Psoas muscle (tissue), 8 donors: ENCODE data around the gene TMEM141. TPM values are rescaled to one million over a fixed set of nuclear protein-coding genes. Genes with fewer than 3 reads are reported as not detected.

Source experiments
- ATAC-seq, 4 donors: fragments of 200-7000 bp; cut with Tn5 transposase; one replicate each; pipeline ENCODE4 v1.9.1; 2020; ENCODE audit warnings: moderate library complexity in 3 of 4, mild to moderate bottlenecking in 2 of 4
- DNase-seq, 2 donors: peaks; one replicate each; pipeline ENCODE4 v3.0.0-alpha.2; 2020
- H3K27ac ChIP-seq: fragments of 200-600 bp; one replicate; pipeline ENCODE4 v1.8.0; 2022
- H3K27me3 ChIP-seq, 3 donors: fragments of 200-600 bp in 1 of 3; one replicate each; pipeline versions ENCODE4 v1.6.1 to v1.8.0; 2013 to 2022; ENCODE audit warnings: low read length in 2 of 3, mild to moderate bottlenecking in 2 of 3, moderate library complexity in 1 of 3; ENCODE audit not compliant: insufficient read depth in 3 of 3
- H3K36me3 ChIP-seq, 2 donors: fragments of 200-600 bp in 1 of 2; one replicate each; pipeline versions ENCODE4 v1.6.1 to v1.8.0; 2013 to 2022; ENCODE audit warnings: low read depth in 1 of 2, mild to moderate bottlenecking in 1 of 2, moderate library complexity in 1 of 2; ENCODE audit not compliant: insufficient read depth in 1 of 2
- H3K4me1 ChIP-seq: fragments of 200-600 bp; one replicate; pipeline ENCODE4 v1.8.0; 2022
- H3K4me3 ChIP-seq: fragments of 200-600 bp; one replicate; pipeline ENCODE4 v1.8.0; 2022; ENCODE audit warnings: mild to moderate bottlenecking
- H3K9me3 ChIP-seq: fragments of 200-600 bp; one replicate; pipeline ENCODE4 v1.8.0; 2022
- WGBS, 3 donors: extraction: QIAGEN DNeasy Blood & Tissue Kit; methylation state at CpG; one replicate each; pipeline versions ENCODE4 v1.1.6 to v1.1.7; 2013; 5-methylcytosine and 5-hydroxymethylcytosine counted together
- intact Hi-C, 2 donors: fragments of 100-400 bp; cut with DNase I; formaldehyde crosslinking; loops; one replicate each; pipeline versions ENCODE4 v1.11.0 to v1.14.2; 2022
- long read RNA-seq, 2 donors: library from polyadenylated mRNA; unstranded; transcript quantifications; one replicate each; pipeline ENCODE4 v2.0.0, GENCODE V29; 2021
- polyA plus RNA-seq, 3 donors: library from polyadenylated mRNA; stranded (reverse); fragments of 200-250 nt; gene quantifications; one replicate each; pipeline ENCODE4 v1.2.3, GENCODE V29; 2013
- total RNA-seq, 4 donors: library from RNA; stranded (reverse); fragmentation: NEBNext Ultra II Directional in 2 of 4; extraction: Animal tissue kit (Norgen Biotek cat#: 25700) in 2 of 4; gene quantifications; one replicate each; pipeline versions ENCODE4 v1.2.1 to v1.2.4, GENCODE V29; 2021 to 2023
- TF ChIP-seq, protein P1 (sequence below): fragments of 200-600 bp; IDR thresholded peaks from one replicate; pipeline ENCODE4 v1.8.0; 2022; ENCODE audit warnings: antibody characterized with exemption
- donor health status: healthy with polysubstance abuse.
- donor health status: DM: no; HTN: no; CAD: no; lungs with moderate emphysema.
- donor health status: Bipolar disorder and iron deficiency.
- donor health status: healthy.
- donor health status: DM: yes; HTN: yes; CAD: no.
- donor health status: DM: no; HTN: no; CAD: no.
- donor health status: DM: no; HTN: no; CAD: no.
- donor health status: DM: yes; HTN: yes; CAD: no.

Gene TMEM141
- 10 to 100 TPM; 32.0 to 49.1 (median 45.9) TPM for total RNA-seq
- 10 to 100 TPM; 49.3 to 89.1 (median 65.1) TPM for polyA plus RNA-seq
- long read RNA-seq, donor 1, transcript TMEM141-201 (5 exons, 768 nt): major isoform, 13 of 17 reads
- long read RNA-seq, donor 1, partial matches to known transcripts: 1 of 17 reads
- long read RNA-seq, donor 1, other reads (novel, unspliced or antisense): 1 of 17 reads
- long read RNA-seq, donor 2, partial matches to known transcripts: 0 of 10 reads
- long read RNA-seq, donor 2, other reads (novel, unspliced or antisense): 2 of 10 reads

DNA sequence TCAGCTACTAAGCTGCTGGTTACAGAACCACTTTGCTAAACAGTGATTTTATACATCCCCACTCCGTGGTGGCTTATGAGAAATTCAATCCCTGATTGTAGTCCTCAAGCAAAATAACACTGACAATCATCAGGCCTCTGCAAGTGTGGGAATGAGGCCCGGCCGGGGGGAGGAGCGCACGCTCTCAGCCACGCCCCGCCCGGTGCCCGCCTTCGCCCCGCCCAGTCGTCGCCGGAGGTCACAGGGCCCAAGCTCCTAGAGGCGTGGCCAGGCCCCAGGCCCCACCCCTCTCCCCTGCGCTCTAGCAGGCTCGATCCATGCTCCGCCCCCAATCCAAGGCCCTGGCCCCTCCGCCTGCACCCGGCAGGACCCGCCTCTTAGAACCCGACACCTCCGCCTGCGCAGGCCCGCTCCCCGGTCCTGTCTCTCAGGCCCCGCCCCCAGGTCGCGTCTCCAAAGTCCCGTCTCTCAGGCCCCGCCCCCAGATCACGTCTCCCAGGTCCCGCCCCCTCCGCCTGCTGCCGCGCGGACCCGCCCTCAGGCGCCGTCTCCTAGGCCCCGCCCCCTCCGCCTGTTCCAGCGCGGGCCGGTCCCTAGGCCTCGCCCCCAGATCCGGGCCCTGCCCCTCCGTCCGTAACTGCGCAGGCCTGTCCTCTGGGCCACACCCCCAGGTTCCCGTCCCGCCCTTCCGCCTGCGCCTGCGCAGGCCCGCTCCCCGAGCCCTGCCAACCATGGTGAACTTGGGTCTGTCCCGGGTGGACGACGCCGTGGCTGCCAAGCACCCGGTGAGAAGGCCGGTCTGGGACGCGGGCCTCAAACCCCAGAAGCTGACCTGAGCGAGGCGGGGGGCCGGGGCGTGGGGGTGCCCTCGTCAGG, at the start of gene TMEM141:
TMEM141 (plus strand) TSS at position 705 of the 876 bp plus-strand sequence; CDS start at position 732, 27 bp downstream.
- Histone ChIP-seq H3K4me3 (peak within 1 kb of the TSS; percentile 82), H3K4me1 (peaks cover 21% of the 10 kb centered on the region), H3K9me3 (no peaks in the 10 kb centered on the region), H3K36me3 (peaks cover 0 to 11% of the 10 kb centered on the region in 2 donors), H3K27ac (peak within 1 kb of the TSS; percentile 92), H3K27me3 (no peaks in the 10 kb centered on the region)
- WGBS, 3 donors: 0 to 1% (median 1%) methylated on average over 37 to 70 of the region's 70 CpGs
- ATAC-seq (peak; percentile 91 to 94 (median 94)), DNase-seq (peak; percentile 100)
- intact Hi-C loops: loop anchor here in 1 of 2 donors (1.0 to 5.0 kb wide), 2 partner anchors 16 to 161 kb away; partner anchors contain the start of genes LCN12 and RABL6
- TF ChIP-seq, protein P1, sequence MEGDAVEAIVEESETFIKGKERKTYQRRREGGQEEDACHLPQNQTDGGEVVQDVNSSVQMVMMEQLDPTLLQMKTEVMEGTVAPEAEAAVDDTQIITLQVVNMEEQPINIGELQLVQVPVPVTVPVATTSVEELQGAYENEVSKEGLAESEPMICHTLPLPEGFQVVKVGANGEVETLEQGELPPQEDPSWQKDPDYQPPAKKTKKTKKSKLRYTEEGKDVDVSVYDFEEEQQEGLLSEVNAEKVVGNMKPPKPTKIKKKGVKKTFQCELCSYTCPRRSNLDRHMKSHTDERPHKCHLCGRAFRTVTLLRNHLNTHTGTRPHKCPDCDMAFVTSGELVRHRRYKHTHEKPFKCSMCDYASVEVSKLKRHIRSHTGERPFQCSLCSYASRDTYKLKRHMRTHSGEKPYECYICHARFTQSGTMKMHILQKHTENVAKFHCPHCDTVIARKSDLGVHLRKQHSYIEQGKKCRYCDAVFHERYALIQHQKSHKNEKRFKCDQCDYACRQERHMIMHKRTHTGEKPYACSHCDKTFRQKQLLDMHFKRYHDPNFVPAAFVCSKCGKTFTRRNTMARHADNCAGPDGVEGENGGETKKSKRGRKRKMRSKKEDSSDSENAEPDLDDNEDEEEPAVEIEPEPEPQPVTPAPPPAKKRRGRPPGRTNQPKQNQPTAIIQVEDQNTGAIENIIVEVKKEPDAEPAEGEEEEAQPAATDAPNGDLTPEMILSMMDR: no peak

DNA sequence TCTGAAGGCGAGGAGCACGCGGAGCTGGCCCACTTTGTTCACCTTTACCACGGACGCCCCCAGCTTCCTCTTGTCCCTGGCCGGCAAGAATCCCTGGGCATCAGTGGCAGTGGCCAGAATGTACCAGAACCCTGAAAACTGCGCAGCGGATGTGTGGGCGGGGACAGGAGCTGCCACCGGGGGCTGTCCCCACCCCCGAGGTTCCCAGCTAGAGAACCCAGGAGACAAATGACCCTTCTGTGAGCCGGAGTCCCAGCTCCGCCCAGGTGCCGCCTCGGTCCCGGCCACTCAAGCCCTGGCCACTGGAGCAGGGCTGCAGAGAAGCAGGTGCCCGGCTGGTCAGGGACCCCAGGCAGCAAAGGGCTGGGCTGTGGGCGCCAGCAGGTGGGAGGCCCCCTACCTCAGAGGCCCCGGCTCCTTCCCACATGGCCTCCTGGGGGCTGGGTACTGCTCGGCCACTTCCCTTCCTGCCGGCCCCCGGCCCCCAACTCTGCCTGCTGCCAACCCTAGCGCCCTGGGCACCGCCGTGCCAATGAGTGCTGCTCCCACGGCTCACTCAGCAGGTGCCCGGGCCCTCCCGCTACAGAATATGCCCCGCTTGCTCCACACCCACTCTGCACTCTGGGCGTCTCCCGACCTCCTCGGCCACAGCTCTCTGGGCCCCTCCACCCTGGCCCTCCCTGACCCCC, 49.1 kb upstream of the TMEM141 start:
- DNase-seq (no peak), ATAC-seq (peak in 3 of 4 donors; percentile 15 to 38 (median 16))
- intact Hi-C loops: no loop called here
- Histone ChIP-seq H3K36me3 (no peaks in the 10 kb centered on the region), H3K27ac (no peak overlapping the region), H3K9me3 (no peaks in the 10 kb centered on the region), H3K27me3 (peaks cover 0 to 45% (median 16%) of the 10 kb centered on the region in 3 donors), H3K4me1 (no peaks in the 10 kb centered on the region), H3K4me3 (no peak overlapping the region)
- TF ChIP-seq, protein P1: no peak
- WGBS, 3 donors: 24 to 33% (median 30%) methylated on average over 24 to 32 of the region's 32 CpGs

DNA sequence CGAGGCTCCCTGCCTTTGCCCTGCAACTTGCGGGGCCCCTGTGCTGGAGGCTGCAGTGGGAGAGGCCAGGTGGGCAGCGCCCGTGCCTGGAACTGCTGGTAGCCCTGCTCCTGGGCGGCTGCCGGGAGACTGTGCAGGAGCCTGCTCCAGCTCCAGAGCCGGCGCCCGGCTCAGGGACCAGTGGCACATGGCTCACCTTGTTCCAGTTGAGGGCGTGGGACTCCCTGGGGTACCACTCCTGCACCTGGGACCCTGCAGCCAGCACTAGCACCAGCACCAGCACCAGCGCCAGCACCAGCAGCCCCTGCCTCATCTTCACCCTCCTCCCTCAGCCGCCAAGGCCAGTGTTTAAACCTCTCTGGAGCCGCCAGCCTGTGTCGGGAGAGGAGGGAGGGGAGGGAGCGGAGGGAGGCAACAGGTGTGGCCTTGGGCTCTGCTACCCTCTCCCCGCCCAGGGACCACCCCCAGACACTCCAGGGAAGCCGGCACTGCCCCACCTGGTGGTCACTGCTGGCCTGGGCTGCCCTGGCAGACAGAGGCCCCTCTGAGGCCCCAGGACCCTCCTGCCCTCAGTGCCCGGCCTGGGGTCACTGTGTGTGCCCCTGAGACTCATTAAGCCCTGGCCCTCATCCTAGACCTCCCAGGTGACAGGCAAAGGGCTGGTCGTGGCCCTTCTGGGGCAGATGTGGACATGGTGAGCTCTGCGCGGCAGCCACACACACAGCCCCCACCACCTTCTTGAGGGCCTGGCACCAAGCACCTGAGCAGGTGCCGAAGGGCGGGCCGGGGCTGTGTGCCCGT, 48.4 kb upstream of the TMEM141 start, which contains the start of gene LCN10:
LCN10 (minus strand) TSS at position 350 of the 801 bp plus-strand sequence; CDS start at position 313, 37 bp downstream.
- ATAC-seq: peak in 3 of 4 donors; percentile 4 to 32 (median 29)
- H3K27me3 ChIP-seq: peaks cover 0 to 45% (median 16%) of the 10 kb centered on the region in 3 donors
- WGBS, 3 donors: 36 to 45% (median 36%) methylated on average over 17 to 25 of the region's 25 CpGs
- no peak within 1 kb of the TSS for H3K4me3 ChIP-seq
- H3K36me3 ChIP-seq: no peaks in the 10 kb centered on the region
- H3K4me1 ChIP-seq: no peaks in the 10 kb centered on the region
- intact Hi-C loops: no loop called here
- TF ChIP-seq, protein P1: no peak
- DNase-seq: no peak
- no peaks in the 10 kb centered on the region for H3K9me3 ChIP-seq
- no peak within 1 kb of the TSS for H3K27ac ChIP-seq

DNA sequence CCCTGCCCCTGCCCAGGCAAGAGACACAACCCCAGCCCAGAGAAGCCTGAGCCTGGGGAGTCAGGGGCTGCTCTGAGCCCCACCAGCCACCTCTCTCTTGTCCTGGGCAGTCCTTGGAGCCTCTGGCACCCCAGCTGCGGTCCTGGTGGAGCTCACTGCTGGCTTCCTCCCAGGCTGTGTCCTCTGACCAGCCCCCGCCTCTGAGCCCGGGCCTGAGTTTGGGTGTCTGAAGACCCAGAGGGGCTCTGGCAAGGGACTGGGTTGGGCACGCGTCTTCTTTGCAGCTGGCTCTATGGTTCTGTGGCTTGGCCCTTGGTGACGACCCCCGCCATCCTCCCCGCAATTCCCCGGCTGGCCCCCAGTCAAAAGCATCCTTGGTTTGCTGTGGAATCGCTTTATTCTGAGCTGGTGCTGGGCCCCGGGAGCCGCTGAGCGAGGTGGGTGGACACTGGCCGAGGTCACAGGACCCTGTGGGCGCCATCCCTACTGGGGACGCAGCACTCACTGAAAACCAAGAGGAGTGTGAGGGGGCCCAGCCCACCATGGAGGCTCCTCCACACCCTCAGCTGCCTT, 47.4 kb upstream of the TMEM141 start:
- no peak overlapping the region for H3K4me3 ChIP-seq
- DNase-seq: no peak
- peaks cover 0 to 42% (median 16%) of the 10 kb centered on the region in 3 donors for H3K27me3 ChIP-seq
- H3K36me3 ChIP-seq: no peaks in the 10 kb centered on the region
- intact Hi-C loops: no loop called here
- H3K9me3 ChIP-seq: no peaks in the 10 kb centered on the region
- no peak overlapping the region for H3K27ac ChIP-seq
- 74 to 77% (median 77%) methylated on average over 16 of the region's 16 CpGs for WGBS, 3 donors
- no peak for ATAC-seq
- TF ChIP-seq, protein P1: no peak
- H3K4me1 ChIP-seq: no peaks in the 10 kb centered on the region
